IMR-90 (cell line): ENCODE measurements around the gene TSG101. TPM values are rescaled to one million over a fixed set of nuclear protein-coding genes. Genes with fewer than 3 reads are reported as not detected.

Source experiments
- ATAC-seq: fragments of 200-7000 bp; cut with Tn5 transposase; 2 replicates; pipeline ENCODE4 v1.9.1; 2020; ENCODE audit warnings: low read depth, mild to moderate bottlenecking, moderate library complexity
- BruUV-seq: library from RNA; stranded (reverse); fragments of 400-500 nt; replicated peaks from 2 replicates; lab custom pipeline; 2021; lab: Mats Ljungman, UMichigan
- CTCF ChIA-PET: fragments of 300-600 bp; formaldehyde crosslinking; extraction: SDS; loops from one replicate; lab custom pipeline; 2021; ENCODE audit warnings: antibody characterized with exemption; lab: Yijun Ruan, JAX
- POLR2A ChIA-PET: fragments of 300-600 bp; sonication (Branson Sonifier 250); formaldehyde crosslinking; loops from one replicate; lab custom pipeline; 2022; ENCODE audit warnings: antibody characterized with exemption; ENCODE audit not compliant: unreplicated experiment; lab: Charles Lee
- DNase-seq: peaks from one replicate; pipeline ENCODE4 v3.0.0; 2013
- H2AFZ ChIP-seq: replicated peaks from 2 replicates; pipeline ENCODE3; 2013; ENCODE audit warnings: low read length, mild to moderate bottlenecking; ENCODE audit not compliant: poor library complexity
- H2AK5ac ChIP-seq: 2 replicates; pipeline ENCODE4 v1.6.1; 2013; ENCODE audit warnings: low read depth, low read length, inconsistent platforms
- H2AK9ac ChIP-seq: replicated peaks from 2 replicates; pipeline ENCODE3; 2013; ENCODE audit warnings: mild to moderate bottlenecking, low read depth, low read length, moderate library complexity; ENCODE audit not compliant: poor library complexity
- H2BK120ac ChIP-seq: 2 replicates; pipeline ENCODE4 v1.6.1; 2013; ENCODE audit warnings: low read depth, low read length, inconsistent platforms
- H2BK15ac ChIP-seq: 3 replicates; pipeline ENCODE4 v1.6.1; 2013; ENCODE audit warnings: low read depth, low read length, inconsistent platforms
- H2BK20ac ChIP-seq: 2 replicates; pipeline ENCODE4 v1.6.1; 2013; ENCODE audit warnings: low read depth, mild to moderate bottlenecking, inconsistent platforms, low read length, moderate library complexity
- H2BK5ac ChIP-seq: 2 replicates; pipeline ENCODE4 v1.6.1; 2013; ENCODE audit warnings: mild to moderate bottlenecking, low read depth, low read length, inconsistent platforms; ENCODE audit not compliant: poor library complexity, severe bottlenecking
- H3K14ac ChIP-seq: replicated peaks from 2 replicates; pipeline ENCODE4 v1.6.1; 2013; ENCODE audit warnings: low read depth, low read length, inconsistent platforms
- H3K18ac ChIP-seq: 2 replicates; pipeline ENCODE4 v1.6.1; 2013; ENCODE audit warnings: low read depth, low read length, control low read depth
- H3K23ac ChIP-seq: 2 replicates; pipeline ENCODE4 v1.6.1; 2013; ENCODE audit warnings: low read depth, low read length, inconsistent platforms
- H3K27ac ChIP-seq: 2 replicates; pipeline ENCODE4 v1.5.1; 2013; ENCODE audit warnings: mild to moderate bottlenecking, control low read depth, low read length; ENCODE audit not compliant: insufficient read depth
- H3K27me3 ChIP-seq: 2 replicates; pipeline ENCODE4 v1.6.1; 2013; ENCODE audit warnings: low read length; ENCODE audit not compliant: control insufficient read depth, insufficient read depth
- H3K36me3 ChIP-seq: 2 replicates; pipeline ENCODE4 v1.6.1; 2013; ENCODE audit warnings: low read length, mixed read lengths; ENCODE audit not compliant: control insufficient read depth, insufficient read depth
- H3K4ac ChIP-seq: 2 replicates; pipeline ENCODE4 v1.6.1; 2013; ENCODE audit warnings: low read depth, low read length, inconsistent platforms
- H3K4me1 ChIP-seq: 2 replicates; pipeline ENCODE4 v1.6.1; 2013; ENCODE audit warnings: low read length, mixed read lengths; ENCODE audit not compliant: control insufficient read depth, insufficient read depth
- H3K4me2 ChIP-seq: 2 replicates; pipeline ENCODE4 v1.6.1; 2013; ENCODE audit warnings: low read depth, mild to moderate bottlenecking, control low read depth, low read length, moderate library complexity
- H3K4me3 ChIP-seq: 2 replicates; pipeline ENCODE4 v1.5.1; 2013; ENCODE audit warnings: low read depth, mild to moderate bottlenecking, control low read depth, low read length, moderate library complexity; ENCODE audit not compliant: insufficient read depth
- H3K56ac ChIP-seq: 2 replicates; pipeline ENCODE4 v1.6.1; 2013; ENCODE audit warnings: low read length, inconsistent platforms; ENCODE audit not compliant: insufficient read depth; ENCODE audit errors: extremely low read depth
- H3K79me1 ChIP-seq, 2 experiments: 2 replicates each; pipeline ENCODE4 v1.6.1; 2013; ENCODE audit warnings: low read length in 2 of 2, inconsistent platforms in 1 of 2, low read depth in 1 of 2
- H3K9ac ChIP-seq: 2 replicates; pipeline ENCODE4 v1.6.1; 2013; ENCODE audit warnings: low read depth, low read length, control low read depth
- H3K9me1 ChIP-seq: 2 replicates; pipeline ENCODE4 v1.6.1; 2013; ENCODE audit warnings: low read length, inconsistent platforms; ENCODE audit not compliant: insufficient read depth
- H3K9me3 ChIP-seq: 2 replicates; pipeline ENCODE4 v1.6.1; 2013; ENCODE audit warnings: low read length; ENCODE audit not compliant: control insufficient read depth, insufficient read depth
- H4K20me1 ChIP-seq: 2 replicates; pipeline ENCODE4 v1.6.1; 2013; ENCODE audit warnings: low read length, inconsistent platforms; ENCODE audit not compliant: insufficient read depth
- H4K5ac ChIP-seq: 2 replicates; pipeline ENCODE4 v1.6.1; 2013; ENCODE audit warnings: mild to moderate bottlenecking, low read depth, low read length, control low read depth
- H4K8ac ChIP-seq, 2 experiments: 2 replicates each; pipeline ENCODE4 v1.6.1; 2013; ENCODE audit warnings: low read depth in 2 of 2, low read length in 2 of 2, control low read depth in 1 of 2, inconsistent platforms in 1 of 2
- H4K91ac ChIP-seq: 2 replicates; pipeline ENCODE4 v1.6.1; 2013; ENCODE audit warnings: low read depth, low read length, inconsistent platforms; ENCODE audit not compliant: insufficient read depth
- NFE2L2 ChIP-seq: fragments of 150-350 bp; IDR thresholded peaks from 2 replicates; pipeline ENCODE4 v1.6.1; 2016; ENCODE audit warnings: low read depth, mild to moderate bottlenecking, low read length
- WGBS, 2 experiments: methylation state at CpG; one replicate each; pipeline versions ENCODE4 v1.1.5 to v1.1.7; 2013; ENCODE audit warnings: missing lambda C conversion rate in 2 of 2; ENCODE audit not compliant: insufficient read length in 1 of 2; ENCODE audit errors: extremely low coverage in 2 of 2; 5-methylcytosine and 5-hydroxymethylcytosine counted together
- dilution Hi-C: fragments of 300-500 bp; cut with HindIII; formaldehyde crosslinking; loops from one replicate; pipeline ENCODE4 v1.14.3; 2018; ENCODE audit warnings: low sequenced_read_pairs; ENCODE audit not compliant: unreplicated experiment
- in situ Hi-C: fragments of 300-500 bp; cut with MboI; formaldehyde crosslinking; loops from 3 replicates; pipeline ENCODE4 v1.14.3; 2019; ENCODE audit warnings: low sequenced_read_pairs, inconsistent platforms, mixed read lengths
- intact Hi-C: fragments of 100-400 bp; cut with micrococcal nuclease; formaldehyde crosslinking; loops from 2 replicates; pipeline ENCODE4 v1.10.0; 2022
- polyA plus RNA-seq, 3 experiments: library from polyadenylated mRNA; depleted of rRNA; stranded (reverse); fragments of >200 nt; gene quantifications; 2 replicates each; pipeline ENCODE4 v1.2.3, GENCODE V29; 2012; ENCODE audit warnings: low replicate concordance in 1 of 3
- total RNA-seq: library from RNA; depleted of rRNA; stranded (reverse); fragments of >200 nt; gene quantifications from 2 replicates; pipeline ENCODE4 v1.2.3, GENCODE V29; 2012; rRNA removed

Gene TSG101
- total and polyA plus RNA-seq, 2 of the 4 experiments (the other 2 are of a cell fraction): 67.4 to 113 TPM

DNA sequence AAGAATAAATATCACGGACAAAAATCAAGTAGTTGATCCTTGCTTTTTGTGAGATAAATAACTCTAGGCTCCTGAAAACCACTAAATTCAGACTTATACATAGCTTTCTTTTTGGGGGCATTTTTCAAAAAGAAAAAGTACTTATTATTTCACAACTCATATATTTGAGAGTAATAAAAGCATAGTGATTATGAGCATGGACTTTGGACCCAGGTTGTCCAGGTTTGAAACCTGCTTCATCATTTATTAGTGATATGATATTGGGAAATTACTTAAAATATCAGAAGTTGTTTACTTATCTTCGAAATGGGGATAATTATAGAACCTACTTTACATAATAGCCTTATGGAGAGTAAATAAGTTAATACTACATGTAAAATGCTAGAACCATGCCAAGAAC, 88.1 kb downstream of the TSG101 start:
- H3K9me3 ChIP-seq: no peaks in the 10 kb centered on the region
- H2AFZ ChIP-seq: no peak overlapping the region
- no peaks in the 10 kb centered on the region for H3K79me1 ChIP-seq
- no peaks in the 10 kb centered on the region for H4K20me1 ChIP-seq
- no peaks in the 10 kb centered on the region for H3K4me1 ChIP-seq
- no peak overlapping the region for H3K4me3 ChIP-seq
- in situ Hi-C loops: no loop called here
- no peak overlapping the region for H3K18ac ChIP-seq
- TF ChIP-seq NFE2L2: no peak
- H2BK5ac ChIP-seq: no peak overlapping the region
- ATAC-seq (no peak), DNase-seq (no peak)
- no peak overlapping the region for H3K27ac ChIP-seq
- H2BK20ac ChIP-seq: no peak overlapping the region
- H3K23ac ChIP-seq: no peak overlapping the region
- CTCF ChIA-PET: interaction anchor here (0.6 kb wide), 1 partner anchor 654 kb away, joined by 3 read pairs; no protein-coding TSS in a partner anchor
- WGBS, 2 experiments: no CpG with 5 or more reads among the region's 2 CpGs
- no peak overlapping the region for H3K4ac ChIP-seq
- BruUV-seq: no TSS peak
- dilution Hi-C loops: no loop called here
- intact Hi-C loops: no loop called here
- no peak overlapping the region for H2AK9ac ChIP-seq
- no peak overlapping the region for H4K5ac ChIP-seq
- no peak overlapping the region for H4K91ac ChIP-seq
- H4K8ac ChIP-seq: no peak overlapping the region
- no peak overlapping the region for H3K56ac ChIP-seq
- POLR2A ChIA-PET: no interaction called here
- H3K9ac ChIP-seq: no peak overlapping the region
- no peak overlapping the region for H2BK120ac ChIP-seq
- no peak overlapping the region for H2BK15ac ChIP-seq
- no peak overlapping the region for H2AK5ac ChIP-seq
- no peaks in the 10 kb centered on the region for H3K9me1 ChIP-seq
- H3K14ac ChIP-seq: no peak overlapping the region
- H3K36me3 ChIP-seq: no peaks in the 10 kb centered on the region
- no peaks in the 10 kb centered on the region for H3K27me3 ChIP-seq
- no peak overlapping the region for H3K4me2 ChIP-seq

Other genes with a start within 250 kb of the TSG101 start
- 28.3 and 34.7 TPM in 2 replicates for gene HPS5, start 204.8 kb downstream of the TSG101 start, total RNA-seq
- 6.2 and 7.9 TPM in 2 replicates for gene HPS5, start 204.8 kb downstream of the TSG101 start, polyA plus RNA-seq (2012; rRNA removed)
- gene GTF2H1, start 204.4 kb downstream of the TSG101 start, total RNA-seq: 67.0 and 72.8 TPM in 2 replicates
- 20.7 and 25.0 TPM in 2 replicates for gene GTF2H1, start 204.4 kb downstream of the TSG101 start, polyA plus RNA-seq (2012; rRNA removed)
- 1,735 and 2,567 TPM in 2 replicates for gene LDHA, start 132.4 kb downstream of the TSG101 start, total RNA-seq
- 1,293 and 1,813 TPM in 2 replicates for gene LDHA, start 132.4 kb downstream of the TSG101 start, polyA plus RNA-seq (2012; rRNA removed)
- not detected in 2 replicates for gene LDHC, start 114.6 kb downstream of the TSG101 start, total RNA-seq
- gene LDHC, start 114.6 kb downstream of the TSG101 start, polyA plus RNA-seq (2012; rRNA removed): not detected in 2 replicates
- gene LDHAL6A, start 71.1 kb downstream of the TSG101 start, total RNA-seq: not detected in 2 replicates
- not detected in 2 replicates for gene LDHAL6A, start 71.1 kb downstream of the TSG101 start, polyA plus RNA-seq (2012; rRNA removed)
- gene UEVLD, start 61.8 kb upstream of the TSG101 start, total RNA-seq: 29.2 and 35.3 TPM in 2 replicates
- 10.1 and 13.8 TPM in 2 replicates for gene UEVLD, start 61.8 kb upstream of the TSG101 start, polyA plus RNA-seq (2012; rRNA removed)
- gene MISFA, start 72.8 kb upstream of the TSG101 start, total RNA-seq: 1.1 TPM in 1 of 2 replicates, not detected in the other
- 0.38 and 0.69 TPM in 2 replicates for gene MISFA, start 72.8 kb upstream of the TSG101 start, polyA plus RNA-seq (2012; rRNA removed)
- 35.8 and 36.6 TPM in 2 replicates for gene SPTY2D1, start 107.4 kb upstream of the TSG101 start, total RNA-seq
- gene SPTY2D1, start 107.4 kb upstream of the TSG101 start, polyA plus RNA-seq (2012; rRNA removed): 10.3 and 12.4 TPM in 2 replicates
- gene TMEM86A, start 171.8 kb upstream of the TSG101 start, total RNA-seq: 0.28 and 0.36 TPM in 2 replicates
- 0.30 and 0.31 TPM in 2 replicates for gene TMEM86A, start 171.8 kb upstream of the TSG101 start, polyA plus RNA-seq (2012; rRNA removed)
- gene IGSF22, start 199.2 kb upstream of the TSG101 start, total RNA-seq: not detected in 2 replicates
- not detected in 2 replicates for gene IGSF22, start 199.2 kb upstream of the TSG101 start, polyA plus RNA-seq (2012; rRNA removed)